Measurements from ENCODE around the gene UNC45A.
"Not testable (repeated sequence)": the region's sequence is repeated elsewhere in the genome, so short reads cannot be mapped to it uniquely, and the experiment has no call there.

The UNC45A gene

GRCh38 chr15:90921887-90922286 is 13.2 kb upstream of the UNC45A start:
- no peak for DNase-seq

- not testable (repeated sequence) for DNase-seq
Measured at GRCh38 chr15:90922712-90923322, 12.3 kb upstream of the UNC45A start.

- no peak for DNase-seq
Measured at GRCh38 chr15:90924375-90924774, 10.7 kb upstream of the UNC45A start.

- not testable (repeated sequence) for DNase-seq
Measured at GRCh38 chr15:90926766-90927165, 8.3 kb upstream of the UNC45A start.

GRCh38 chr15:90928106-90928505 is 7.0 kb upstream of the UNC45A start:
- not testable (repeated sequence) for DNase-seq

GRCh38 chr15:90929246-90930019 is 5.7 kb upstream of the UNC45A start:
- no peak for DNase-seq

GRCh38 chr15:90930861-90931574 is 4.1 kb upstream of the UNC45A start:
- no peak for DNase-seq

GRCh38 chr15:90931575-90931827 is 3.6 kb upstream of the UNC45A start:
- no peak for DNase-seq

GRCh38 chr15:90931828-90932659 is 3.0 kb upstream of the UNC45A start, which contains the start of gene HDDC3:
Gene HDDC3, minus strand, starts transcription at chr15:90932549. Its CDS starts 9 bp downstream, at chr15:90932540.
- DNase-seq, result peak; percentile 59

- no peak for DNase-seq
Measured at GRCh38 chr15:90932660-90932991, 2.5 kb upstream of the UNC45A start.

- no peak for DNase-seq
Measured at GRCh38 chr15:90933301-90933700, 1.8 kb upstream of the UNC45A start.

- peak; percentile 56 for DNase-seq
Measured at GRCh38 chr15:90934256-90934948, 683 bp upstream of the UNC45A start.

- DNase-seq, result no peak
Measured at GRCh38 chr15:90936823-90937222, 1.7 kb downstream of the UNC45A start.

- no peak for DNase-seq
Measured at GRCh38 chr15:90938261-90938660, 3.2 kb downstream of the UNC45A start.

- DNase-seq, result no peak
Measured at GRCh38 chr15:90939756-90940155, 4.7 kb downstream of the UNC45A start.

- DNase-seq, result no peak
Measured at GRCh38 chr15:90941038-90941437, 6.0 kb downstream of the UNC45A start.

- DNase-seq, result no peak
Measured at GRCh38 chr15:90942354-90943120, 7.5 kb downstream of the UNC45A start.

GRCh38 chr15:90945091-90945490 is 10.0 kb downstream of the UNC45A start:
- DNase-seq, result no peak

- no peak for DNase-seq
Measured at GRCh38 chr15:90946538-90946937, 11.5 kb downstream of the UNC45A start.

- no peak for DNase-seq
Measured at GRCh38 chr15:90946941-90947576, 12.0 kb downstream of the UNC45A start.

Data from NCI-H1436 treated with DMSO at 0.1 percent for 48 hours (cell line).